ENCODE measurements around the gene ITM2B.

GRCh38 chr13:48296528-48296927 is 63.5 kb downstream of the ITM2B start:
- TF ChIP-seq CTCF (optimal IDR thresholded peaks at IDR 0.05 in 1 of 3, IDR thresholded peaks at IDR 0.05 in 1 of 3, conservative IDR thresholded peaks at IDR 0.05 in 1 of 3; ENCODE audit: extremely low read depth in 1 of 3, insufficient read depth in 2 of 3, low read length in 3 of 3) (no peak), EZH2 (IDR thresholded peaks at IDR 0.05; ENCODE audit: low read length) (no peak)
